IMR-90 (cell line): ENCODE measurements around the gene AKT1S1. TPM values are rescaled to one million over a fixed set of nuclear protein-coding genes. Genes with fewer than 3 reads are reported as not detected.

Experiments used
- ATAC-seq: fragments of 200-7000 bp; cut with Tn5 transposase; 2 replicates; pipeline ENCODE4 v1.9.1; 2020; ENCODE audit warnings: low read depth, mild to moderate bottlenecking, moderate library complexity
- BruUV-seq: library from RNA; stranded (reverse); fragments of 400-500 nt; replicated peaks from 2 replicates; lab custom pipeline; 2021; lab: Mats Ljungman, UMichigan
- CTCF ChIA-PET: fragments of 300-600 bp; formaldehyde crosslinking; extraction: SDS; loops from one replicate; lab custom pipeline; 2021; ENCODE audit warnings: antibody characterized with exemption; lab: Yijun Ruan, JAX
- POLR2A ChIA-PET: fragments of 300-600 bp; sonication (Branson Sonifier 250); formaldehyde crosslinking; loops from one replicate; lab custom pipeline; 2022; ENCODE audit warnings: antibody characterized with exemption; ENCODE audit not compliant: unreplicated experiment; lab: Charles Lee
- DNase-seq: peaks from one replicate; pipeline ENCODE4 v3.0.0; 2013
- H2AFZ ChIP-seq: replicated peaks from 2 replicates; pipeline ENCODE3; 2013; ENCODE audit warnings: low read length, mild to moderate bottlenecking; ENCODE audit not compliant: poor library complexity
- H2AK5ac ChIP-seq: 2 replicates; pipeline ENCODE4 v1.6.1; 2013; ENCODE audit warnings: low read depth, low read length, inconsistent platforms
- H2AK9ac ChIP-seq: replicated peaks from 2 replicates; pipeline ENCODE3; 2013; ENCODE audit warnings: mild to moderate bottlenecking, low read depth, low read length, moderate library complexity; ENCODE audit not compliant: poor library complexity
- H2BK120ac ChIP-seq: 2 replicates; pipeline ENCODE4 v1.6.1; 2013; ENCODE audit warnings: low read depth, low read length, inconsistent platforms
- H2BK15ac ChIP-seq: 3 replicates; pipeline ENCODE4 v1.6.1; 2013; ENCODE audit warnings: low read depth, low read length, inconsistent platforms
- H2BK20ac ChIP-seq: 2 replicates; pipeline ENCODE4 v1.6.1; 2013; ENCODE audit warnings: low read depth, mild to moderate bottlenecking, inconsistent platforms, low read length, moderate library complexity
- H2BK5ac ChIP-seq: 2 replicates; pipeline ENCODE4 v1.6.1; 2013; ENCODE audit warnings: mild to moderate bottlenecking, low read depth, low read length, inconsistent platforms; ENCODE audit not compliant: poor library complexity, severe bottlenecking
- H3K14ac ChIP-seq: replicated peaks from 2 replicates; pipeline ENCODE4 v1.6.1; 2013; ENCODE audit warnings: low read depth, low read length, inconsistent platforms
- H3K18ac ChIP-seq: 2 replicates; pipeline ENCODE4 v1.6.1; 2013; ENCODE audit warnings: low read depth, low read length, control low read depth
- H3K23ac ChIP-seq: 2 replicates; pipeline ENCODE4 v1.6.1; 2013; ENCODE audit warnings: low read depth, low read length, inconsistent platforms
- H3K27ac ChIP-seq: 2 replicates; pipeline ENCODE4 v1.5.1; 2013; ENCODE audit warnings: mild to moderate bottlenecking, control low read depth, low read length; ENCODE audit not compliant: insufficient read depth
- H3K27me3 ChIP-seq: 2 replicates; pipeline ENCODE4 v1.6.1; 2013; ENCODE audit warnings: low read length; ENCODE audit not compliant: control insufficient read depth, insufficient read depth
- H3K36me3 ChIP-seq: 2 replicates; pipeline ENCODE4 v1.6.1; 2013; ENCODE audit warnings: low read length, mixed read lengths; ENCODE audit not compliant: control insufficient read depth, insufficient read depth
- H3K4ac ChIP-seq: 2 replicates; pipeline ENCODE4 v1.6.1; 2013; ENCODE audit warnings: low read depth, low read length, inconsistent platforms
- H3K4me1 ChIP-seq: 2 replicates; pipeline ENCODE4 v1.6.1; 2013; ENCODE audit warnings: low read length, mixed read lengths; ENCODE audit not compliant: control insufficient read depth, insufficient read depth
- H3K4me2 ChIP-seq: 2 replicates; pipeline ENCODE4 v1.6.1; 2013; ENCODE audit warnings: low read depth, mild to moderate bottlenecking, control low read depth, low read length, moderate library complexity
- H3K4me3 ChIP-seq: 2 replicates; pipeline ENCODE4 v1.5.1; 2013; ENCODE audit warnings: low read depth, mild to moderate bottlenecking, control low read depth, low read length, moderate library complexity; ENCODE audit not compliant: insufficient read depth
- H3K56ac ChIP-seq: 2 replicates; pipeline ENCODE4 v1.6.1; 2013; ENCODE audit warnings: low read length, inconsistent platforms; ENCODE audit not compliant: insufficient read depth; ENCODE audit errors: extremely low read depth
- H3K79me1 ChIP-seq, 2 experiments: 2 replicates each; pipeline ENCODE4 v1.6.1; 2013; ENCODE audit warnings: low read length in 2 of 2, inconsistent platforms in 1 of 2, low read depth in 1 of 2
- H3K9ac ChIP-seq: 2 replicates; pipeline ENCODE4 v1.6.1; 2013; ENCODE audit warnings: low read depth, low read length, control low read depth
- H3K9me1 ChIP-seq: 2 replicates; pipeline ENCODE4 v1.6.1; 2013; ENCODE audit warnings: low read length, inconsistent platforms; ENCODE audit not compliant: insufficient read depth
- H3K9me3 ChIP-seq: 2 replicates; pipeline ENCODE4 v1.6.1; 2013; ENCODE audit warnings: low read length; ENCODE audit not compliant: control insufficient read depth, insufficient read depth
- H4K20me1 ChIP-seq: 2 replicates; pipeline ENCODE4 v1.6.1; 2013; ENCODE audit warnings: low read length, inconsistent platforms; ENCODE audit not compliant: insufficient read depth
- H4K5ac ChIP-seq: 2 replicates; pipeline ENCODE4 v1.6.1; 2013; ENCODE audit warnings: mild to moderate bottlenecking, low read depth, low read length, control low read depth
- H4K8ac ChIP-seq, 2 experiments: 2 replicates each; pipeline ENCODE4 v1.6.1; 2013; ENCODE audit warnings: low read depth in 2 of 2, low read length in 2 of 2, control low read depth in 1 of 2, inconsistent platforms in 1 of 2
- H4K91ac ChIP-seq: 2 replicates; pipeline ENCODE4 v1.6.1; 2013; ENCODE audit warnings: low read depth, low read length, inconsistent platforms; ENCODE audit not compliant: insufficient read depth
- CEBPB ChIP-seq: IDR thresholded peaks from 2 replicates; pipeline ENCODE4 v1.6.1; 2012; ENCODE audit warnings: low read depth, low read length, improper control_type of control experiment
- MAFK ChIP-seq: IDR thresholded peaks from 2 replicates; pipeline ENCODE4 v1.6.1; 2012; ENCODE audit warnings: low read depth, low read length, improper control_type of control experiment
- MXI1 ChIP-seq: IDR thresholded peaks from 2 replicates; pipeline ENCODE4 v1.6.1; 2012; ENCODE audit warnings: low read depth, mild to moderate bottlenecking, low read length, moderate library complexity, borderline replicate concordance
- NFE2L2 ChIP-seq: fragments of 150-350 bp; IDR thresholded peaks from 2 replicates; pipeline ENCODE4 v1.6.1; 2016; ENCODE audit warnings: low read depth, mild to moderate bottlenecking, low read length
- POLR2A ChIP-seq: IDR thresholded peaks from 2 replicates; pipeline ENCODE4 v1.6.1; 2012; ENCODE audit warnings: mild to moderate bottlenecking, low read depth, low read length
- RCOR1 ChIP-seq: IDR thresholded peaks from 2 replicates; pipeline ENCODE4 v1.6.1; 2012; ENCODE audit warnings: mild to moderate bottlenecking, low read length, improper control_type of control experiment; ENCODE audit not compliant: insufficient replicate concordance
- WGBS, 2 experiments: methylation state at CpG; one replicate each; pipeline versions ENCODE4 v1.1.5 to v1.1.7; 2013; ENCODE audit warnings: missing lambda C conversion rate in 2 of 2; ENCODE audit not compliant: insufficient read length in 1 of 2; ENCODE audit errors: extremely low coverage in 2 of 2; 5-methylcytosine and 5-hydroxymethylcytosine counted together
- dilution Hi-C: fragments of 300-500 bp; cut with HindIII; formaldehyde crosslinking; loops from one replicate; pipeline ENCODE4 v1.14.3; 2018; ENCODE audit warnings: low sequenced_read_pairs; ENCODE audit not compliant: unreplicated experiment
- in situ Hi-C: fragments of 300-500 bp; cut with MboI; formaldehyde crosslinking; loops from 3 replicates; pipeline ENCODE4 v1.14.3; 2019; ENCODE audit warnings: low sequenced_read_pairs, inconsistent platforms, mixed read lengths
- intact Hi-C: fragments of 100-400 bp; cut with micrococcal nuclease; formaldehyde crosslinking; loops from 2 replicates; pipeline ENCODE4 v1.10.0; 2022
- polyA plus RNA-seq, 3 experiments: library from polyadenylated mRNA; depleted of rRNA; stranded (reverse); fragments of >200 nt; gene quantifications; 2 replicates each; pipeline ENCODE4 v1.2.3, GENCODE V29; 2012; ENCODE audit warnings: low replicate concordance in 1 of 3
- total RNA-seq: library from RNA; depleted of rRNA; stranded (reverse); fragments of >200 nt; gene quantifications from 2 replicates; pipeline ENCODE4 v1.2.3, GENCODE V29; 2012
- TF ChIP-seq, protein P1 (sequence below): fragments of 150-350 bp; IDR thresholded peaks from 2 replicates; pipeline ENCODE4 v1.6.1; 2016; ENCODE audit warnings: low read depth, mild to moderate bottlenecking, low read length, moderate library complexity, borderline replicate concordance

Gene AKT1S1
- total and polyA plus RNA-seq, 2 of the 4 experiments (the other 2 are of a cell fraction), result 3.6 to 54.4 TPM

DNA sequence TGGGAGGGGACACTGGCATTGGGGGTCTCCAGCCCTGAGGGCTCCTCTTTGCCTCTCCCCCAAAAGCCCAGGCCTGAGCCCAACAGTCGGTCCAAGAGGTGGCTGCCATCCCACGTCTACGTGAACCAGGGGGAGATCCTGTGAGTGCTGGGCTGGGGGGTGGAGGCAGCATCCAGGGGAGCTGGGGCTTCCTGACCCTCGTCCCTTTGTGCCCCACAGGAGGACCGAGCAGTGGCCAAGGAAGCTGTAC lies 19.4 kb downstream of the AKT1S1 start:
- dilution Hi-C loops (no loop called here), intact Hi-C loops (no loop called here), in situ Hi-C loops (loop anchor here (10.0 kb wide), 1 partner anchor 173 kb away; the partner anchor contains the start of gene ADM5)
- Histone ChIP-seq H3K4me1 (peaks cover 13% of the 10 kb centered on the region), H2AK9ac (no peak overlapping the region), H3K18ac (no peak overlapping the region), H3K27ac (no peak overlapping the region), H2BK15ac (no peak overlapping the region), H3K9me3 (no peaks in the 10 kb centered on the region), H2AK5ac (no peak overlapping the region), H3K79me1 (peaks cover 0 to 74% of the 10 kb centered on the region in 2 experiments), H4K91ac (no peak overlapping the region), H4K20me1 (peaks cover 67% of the 10 kb centered on the region), H2BK5ac (no peak overlapping the region), H3K9me1 (peaks cover 8% of the 10 kb centered on the region), H3K4ac (no peak overlapping the region), H3K4me3 (no peak overlapping the region), H3K23ac (no peak overlapping the region), H3K56ac (no peak overlapping the region), H4K8ac (no peak overlapping the region), H2AFZ (no peak overlapping the region), H3K4me2 (no peak overlapping the region), H3K14ac (no peak overlapping the region), H3K9ac (no peak overlapping the region), H2BK20ac (no peak overlapping the region), H3K36me3 (peaks cover 77% of the 10 kb centered on the region), H3K27me3 (no peaks in the 10 kb centered on the region), H4K5ac (no peak overlapping the region), H2BK120ac (no peak overlapping the region)
- CTCF ChIA-PET, result no interaction called here
- DNase-seq (no peak), ATAC-seq (no peak)
- no peak for TF ChIP-seq NFE2L2
- TF ChIP-seq, protein P1, sequence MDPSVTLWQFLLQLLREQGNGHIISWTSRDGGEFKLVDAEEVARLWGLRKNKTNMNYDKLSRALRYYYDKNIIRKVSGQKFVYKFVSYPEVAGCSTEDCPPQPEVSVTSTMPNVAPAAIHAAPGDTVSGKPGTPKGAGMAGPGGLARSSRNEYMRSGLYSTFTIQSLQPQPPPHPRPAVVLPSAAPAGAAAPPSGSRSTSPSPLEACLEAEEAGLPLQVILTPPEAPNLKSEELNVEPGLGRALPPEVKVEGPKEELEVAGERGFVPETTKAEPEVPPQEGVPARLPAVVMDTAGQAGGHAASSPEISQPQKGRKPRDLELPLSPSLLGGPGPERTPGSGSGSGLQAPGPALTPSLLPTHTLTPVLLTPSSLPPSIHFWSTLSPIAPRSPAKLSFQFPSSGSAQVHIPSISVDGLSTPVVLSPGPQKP, result no peak
- TF ChIP-seq MXI1, result no peak
- no peak for TF ChIP-seq POLR2A
- no peak for TF ChIP-seq RCOR1
- no peak for TF ChIP-seq CEBPB
- TF ChIP-seq MAFK, result no peak
- POLR2A ChIA-PET, result no interaction called here
- no TSS peak for BruUV-seq
- no CpG with 5 or more reads among the region's 5 CpGs for WGBS, 2 experiments
